HG02938 (cell line): ENCODE measurements around the gene FAAH.

ENCODE experiments used
- ATAC-seq: cut with Tn5 transposase; IDR thresholded peaks from one replicate; pipeline ENCODE4 v1.9.1; 2021; ENCODE audit warnings: mild to moderate bottlenecking, moderate library complexity; ENCODE audit not compliant: unreplicated experiment

FAAH gene

GRCh38 chr1:46400421-46400820, 6.3 kb downstream of the FAAH start:
- no peak for ATAC-seq

DNA sequence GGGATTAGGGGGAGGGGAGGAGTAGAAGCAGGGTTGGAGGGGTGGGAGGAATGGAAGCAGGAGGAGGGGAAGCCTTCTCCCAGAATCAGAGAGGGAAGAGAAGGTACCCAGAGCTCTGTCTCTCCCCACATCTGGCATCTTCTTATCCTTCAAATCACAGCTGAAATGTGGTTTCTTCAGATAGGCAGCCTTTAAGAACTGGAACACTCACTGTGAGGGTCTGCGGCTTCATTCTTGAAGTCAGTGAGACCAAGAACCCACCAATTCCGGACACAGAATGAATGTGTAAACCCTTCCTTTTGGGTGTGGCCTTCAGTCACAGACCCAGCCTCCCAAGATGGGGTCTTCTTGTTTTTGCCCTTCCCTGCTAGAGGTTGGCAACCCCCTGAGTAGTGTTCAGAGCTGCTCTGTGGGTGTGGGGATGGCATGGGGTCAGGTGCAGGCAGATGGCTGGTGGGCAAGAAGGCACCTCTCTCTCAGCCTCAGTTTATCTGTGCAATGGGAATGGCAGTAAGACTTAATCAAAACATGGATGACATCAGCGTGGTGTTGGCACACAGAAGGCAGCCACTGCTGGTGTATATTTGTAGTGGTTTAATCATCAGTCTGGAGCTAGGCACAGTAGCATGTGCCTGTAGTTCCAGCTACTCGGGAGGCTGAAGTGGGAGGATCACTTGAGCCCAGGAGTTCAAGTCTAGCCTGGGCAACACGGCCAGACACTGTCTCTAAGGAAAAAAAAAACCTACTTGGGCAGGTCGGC, 7.2 kb downstream of the FAAH start:
- ATAC-seq = no peak

- ATAC-seq = no peak
Measured at GRCh38 chr1:46401964-46402626, 8.0 kb downstream of the FAAH start.

- ATAC-seq = no peak
Measured at GRCh38 chr1:46403916-46404315, 9.8 kb downstream of the FAAH start.

DNA sequence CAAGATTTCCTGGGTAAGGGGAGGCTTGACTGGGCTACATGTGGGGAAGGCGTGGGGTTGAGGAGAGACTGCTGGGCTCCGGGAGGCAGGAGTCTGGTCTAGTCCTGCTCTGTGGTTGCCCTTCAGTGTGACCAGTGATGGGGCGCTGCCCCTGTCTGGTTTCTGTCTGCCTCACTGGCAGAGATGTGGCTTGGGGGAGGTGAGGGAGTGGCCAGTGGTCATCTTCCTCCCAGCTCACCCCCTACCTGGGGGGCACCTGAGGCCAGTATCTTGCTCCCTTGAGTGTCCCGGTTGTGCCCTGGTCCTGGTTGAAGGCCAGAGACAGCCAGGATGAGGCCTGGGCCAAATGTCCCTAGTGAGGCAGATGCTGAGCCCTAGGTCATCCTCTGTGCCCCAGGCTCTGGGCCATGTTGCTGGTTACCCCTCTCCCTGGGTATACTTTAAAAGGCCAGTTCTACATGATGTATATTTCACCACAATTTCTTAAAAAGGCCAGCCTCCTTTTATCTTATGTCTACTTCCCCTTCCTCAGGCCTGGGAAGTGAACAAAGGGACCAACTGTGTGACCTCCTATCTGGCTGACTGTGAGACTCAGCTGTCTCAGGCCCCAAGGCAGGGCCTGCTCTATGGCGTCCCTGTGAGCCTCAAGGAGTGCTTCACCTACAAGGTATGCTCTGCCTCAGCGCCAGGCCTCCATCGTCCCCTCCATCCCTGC, 10.5 kb downstream of the FAAH start:
- no peak for ATAC-seq

DNA sequence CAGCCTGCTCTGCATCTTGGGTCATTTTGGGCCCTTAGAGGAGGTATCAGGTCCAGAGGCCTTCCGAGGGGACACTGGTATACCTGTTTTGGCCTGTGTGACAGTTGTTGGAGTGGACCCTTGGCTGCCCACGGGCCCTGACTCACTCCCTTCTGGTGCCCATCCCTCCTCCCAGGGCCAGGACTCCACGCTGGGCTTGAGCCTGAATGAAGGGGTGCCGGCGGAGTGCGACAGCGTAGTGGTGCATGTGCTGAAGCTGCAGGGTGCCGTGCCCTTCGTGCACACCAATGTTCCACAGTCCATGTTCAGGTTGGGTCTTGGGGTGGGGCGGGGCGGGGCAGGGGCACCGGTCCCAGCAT, 11.1 kb downstream of the FAAH start:
- no peak for ATAC-seq

DNA sequence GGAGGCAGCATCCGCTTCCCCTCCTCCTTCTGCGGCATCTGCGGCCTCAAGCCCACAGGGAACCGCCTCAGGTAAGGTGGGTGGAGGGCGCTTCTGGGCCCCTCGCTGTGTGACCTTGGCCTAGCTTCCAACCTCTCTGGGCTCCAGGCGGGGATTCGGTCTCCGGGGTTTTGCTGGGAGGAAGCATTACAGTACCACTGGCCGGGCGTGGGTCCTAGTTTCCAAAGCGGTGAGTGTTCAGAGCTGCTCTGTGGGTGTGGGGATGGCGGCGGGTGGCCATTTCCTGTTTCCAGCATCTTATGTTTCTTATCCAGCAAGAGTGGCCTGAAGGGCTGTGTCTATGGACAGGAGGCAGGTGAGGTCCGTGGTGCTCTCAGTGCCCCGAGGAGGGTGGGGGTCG, 11.6 kb downstream of the FAAH start:
- ATAC-seq = no peak

GRCh38 chr1:46406881-46407608, 12.9 kb downstream of the FAAH start:
- no peak for ATAC-seq

GRCh38 chr1:46407636-46408035, 13.5 kb downstream of the FAAH start:
- no peak for ATAC-seq

DNA sequence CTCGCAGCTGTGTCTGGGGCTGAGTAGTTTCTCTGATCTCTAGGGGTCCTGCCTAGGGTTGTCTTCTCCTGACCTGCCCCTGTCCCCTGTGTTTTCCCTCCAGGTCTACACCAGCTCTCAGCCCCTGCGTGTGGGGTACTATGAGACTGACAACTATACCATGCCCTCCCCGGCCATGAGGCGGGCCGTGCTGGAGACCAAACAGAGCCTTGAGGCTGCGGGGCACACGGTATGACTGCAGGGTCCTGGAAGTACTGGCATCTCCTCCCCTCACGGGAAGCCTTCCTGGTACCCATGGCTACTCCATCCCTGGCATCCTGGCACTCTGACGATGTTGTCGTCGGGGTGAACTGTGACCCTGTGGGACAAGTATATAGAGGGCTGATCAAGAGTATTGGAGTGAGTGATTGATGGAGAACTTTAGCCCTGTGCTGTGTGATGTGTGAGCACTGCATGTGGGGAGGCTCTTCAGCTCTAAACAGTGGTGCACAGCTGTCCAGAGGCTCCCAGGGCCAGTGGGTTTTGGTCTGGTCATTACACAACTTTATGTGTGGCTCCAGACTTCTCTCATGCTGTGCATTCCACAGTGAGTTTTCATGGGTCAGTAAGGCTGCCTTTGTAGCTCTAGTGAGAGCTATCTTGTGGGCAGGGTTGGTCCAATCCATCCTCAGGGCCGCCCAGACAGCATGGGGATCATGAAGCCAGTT, 14.4 kb downstream of the FAAH start:
- no peak for ATAC-seq

- no peak for ATAC-seq
Measured at GRCh38 chr1:46409063-46409372, 14.9 kb downstream of the FAAH start.

DNA sequence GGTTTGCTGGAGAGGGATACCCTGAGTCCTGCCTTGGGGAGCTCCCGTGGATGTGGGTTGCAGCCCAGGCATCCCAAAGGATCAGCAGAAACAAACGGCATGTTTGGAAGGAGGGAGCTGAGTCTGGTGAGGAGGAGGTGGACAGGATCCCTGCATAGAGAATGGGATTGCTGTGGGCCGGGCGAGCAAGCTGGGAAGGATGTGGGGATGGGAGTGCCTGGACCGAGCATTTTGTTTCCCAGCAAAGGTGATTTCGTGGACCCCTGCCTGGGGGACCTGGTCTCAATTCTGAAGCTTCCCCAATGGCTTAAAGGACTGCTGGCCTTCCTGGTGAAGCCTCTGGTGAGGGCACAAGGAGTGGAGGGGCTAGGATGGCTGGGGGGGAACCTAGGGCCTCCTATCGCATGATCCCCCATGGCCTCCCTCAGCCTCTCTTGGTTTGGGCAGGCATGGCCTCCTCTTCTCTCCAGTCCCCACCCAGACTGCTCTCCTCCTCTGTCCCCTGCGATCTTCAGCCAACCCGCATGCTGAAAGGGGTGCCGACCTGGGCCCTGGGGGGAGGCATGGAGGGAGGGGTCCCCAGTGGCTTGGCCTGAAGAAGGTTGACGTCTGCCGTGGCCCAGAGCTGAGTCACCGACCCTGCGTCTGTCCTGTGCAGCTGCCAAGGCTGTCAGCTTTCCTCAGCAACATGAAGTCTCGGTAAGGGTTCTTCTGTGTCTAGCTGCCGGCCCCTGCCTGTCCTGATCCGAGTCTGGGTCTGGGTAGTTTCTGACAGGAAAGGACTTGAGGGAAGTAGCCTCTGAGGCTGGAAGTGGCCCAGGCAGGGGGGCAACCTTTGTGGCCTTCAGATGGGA, 16.3 kb downstream of the FAAH start:
- no peak for ATAC-seq

- no peak for ATAC-seq
Measured at GRCh38 chr1:46411010-46411405, 16.9 kb downstream of the FAAH start.

GRCh38 chr1:46411601-46412341, 17.7 kb downstream of the FAAH start:
- ATAC-seq = no peak

DNA sequence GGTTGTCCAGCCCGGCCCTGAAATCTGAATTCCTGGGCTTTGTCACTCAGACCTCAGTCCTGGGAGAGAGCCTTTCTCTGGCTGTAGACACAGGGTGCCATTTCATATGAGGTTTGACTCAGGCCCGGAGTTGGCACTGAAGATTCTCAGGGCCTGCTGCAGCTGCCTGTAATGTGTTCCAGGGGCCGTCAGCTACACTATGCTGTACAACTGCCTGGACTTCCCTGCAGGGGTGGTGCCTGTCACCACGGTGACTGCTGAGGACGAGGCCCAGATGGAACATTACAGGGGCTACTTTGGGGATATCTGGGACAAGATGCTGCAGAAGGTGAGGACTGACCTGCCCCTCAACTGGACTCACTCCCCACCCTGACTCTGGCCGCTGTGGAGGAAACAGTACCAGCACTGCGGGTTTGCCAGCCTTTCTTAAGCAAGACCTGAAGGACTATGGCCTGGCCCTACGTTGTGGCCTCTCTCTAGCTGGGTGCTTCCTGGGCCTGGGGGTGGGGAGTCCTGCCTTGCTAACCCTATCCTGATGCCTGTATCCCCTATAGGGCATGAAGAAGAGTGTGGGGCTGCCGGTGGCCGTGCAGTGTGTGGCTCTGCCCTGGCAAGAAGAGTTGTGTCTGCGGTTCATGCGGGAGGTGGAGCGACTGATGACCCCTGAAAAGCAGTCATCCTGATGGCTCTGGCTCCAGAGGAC, 18.9 kb downstream of the FAAH start:
- ATAC-seq = no peak

GRCh38 chr1:46413596-46413985, 19.5 kb downstream of the FAAH start:
- ATAC-seq = no peak

DNA sequence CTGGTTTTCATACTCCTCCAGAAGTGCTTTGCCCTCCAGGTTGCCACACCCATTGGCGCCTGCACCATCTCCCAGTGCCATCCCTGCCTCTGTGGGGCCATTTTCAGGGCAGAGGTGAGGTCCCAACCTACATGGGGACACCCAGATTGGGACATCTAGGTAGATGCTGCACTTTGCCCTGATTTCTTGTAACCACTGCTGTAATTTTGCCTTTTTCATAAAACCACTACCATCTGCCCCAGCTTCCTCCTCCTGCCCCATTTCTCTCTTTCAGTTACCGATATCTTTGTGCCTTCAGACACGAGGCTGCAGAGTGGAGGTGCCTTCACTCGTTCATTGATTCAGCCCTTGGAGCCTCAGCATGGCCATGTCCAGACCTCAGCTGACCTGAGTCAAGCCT, 21.4 kb downstream of the FAAH start:
- no peak for ATAC-seq

- ATAC-seq = no peak
Measured at GRCh38 chr1:46418976-46419375, 24.9 kb downstream of the FAAH start.

DNA sequence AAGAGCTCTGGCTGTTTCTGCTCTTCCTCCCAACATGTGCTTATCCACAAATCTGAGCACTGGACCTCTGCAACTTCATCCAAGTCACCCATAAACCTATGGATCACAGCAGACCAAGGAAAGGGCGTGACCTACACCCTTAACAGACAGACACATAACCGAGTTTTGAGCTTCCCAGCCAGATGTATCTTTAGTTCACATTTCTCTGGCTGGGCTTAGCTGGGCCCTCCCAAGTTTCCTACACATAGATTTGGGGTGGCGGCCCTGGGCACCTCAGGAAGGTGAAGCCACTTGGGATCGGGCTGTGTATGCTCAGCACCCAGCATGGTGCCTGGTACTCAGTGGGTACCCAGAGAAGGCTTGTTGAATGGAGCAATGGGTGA, 26.4 kb downstream of the FAAH start:
- no peak for ATAC-seq
